GM20431 (cell line): ENCODE data around the gene RIN3.

Experiments
- in situ Hi-C: fragments of 300-500 bp; cut with MseI, MboI; formaldehyde crosslinking; loops from one replicate; pipeline ENCODE4 v1.15.0; 2020; ENCODE audit warnings: low sequenced_read_pairs; ENCODE audit not compliant: unreplicated experiment

The RIN3 gene

GRCh38 chr14:92503756-92504491 is 9.7 kb upstream of the RIN3 start:
- in situ Hi-C loops = no loop called here

GRCh38 chr14:92505826-92506225 is 7.8 kb upstream of the RIN3 start:
- in situ Hi-C loops = no loop called here

- in situ Hi-C loops = no loop called here
These were observed 7.3 kb upstream of the RIN3 start for GRCh38 chr14:92506231-92506630.

GRCh38 chr14:92507174-92507768 is 6.3 kb upstream of the RIN3 start:
- in situ Hi-C loops = no loop called here

GRCh38 chr14:92510972-92511371 is 2.6 kb upstream of the RIN3 start:
- in situ Hi-C loops = no loop called here

DNA sequence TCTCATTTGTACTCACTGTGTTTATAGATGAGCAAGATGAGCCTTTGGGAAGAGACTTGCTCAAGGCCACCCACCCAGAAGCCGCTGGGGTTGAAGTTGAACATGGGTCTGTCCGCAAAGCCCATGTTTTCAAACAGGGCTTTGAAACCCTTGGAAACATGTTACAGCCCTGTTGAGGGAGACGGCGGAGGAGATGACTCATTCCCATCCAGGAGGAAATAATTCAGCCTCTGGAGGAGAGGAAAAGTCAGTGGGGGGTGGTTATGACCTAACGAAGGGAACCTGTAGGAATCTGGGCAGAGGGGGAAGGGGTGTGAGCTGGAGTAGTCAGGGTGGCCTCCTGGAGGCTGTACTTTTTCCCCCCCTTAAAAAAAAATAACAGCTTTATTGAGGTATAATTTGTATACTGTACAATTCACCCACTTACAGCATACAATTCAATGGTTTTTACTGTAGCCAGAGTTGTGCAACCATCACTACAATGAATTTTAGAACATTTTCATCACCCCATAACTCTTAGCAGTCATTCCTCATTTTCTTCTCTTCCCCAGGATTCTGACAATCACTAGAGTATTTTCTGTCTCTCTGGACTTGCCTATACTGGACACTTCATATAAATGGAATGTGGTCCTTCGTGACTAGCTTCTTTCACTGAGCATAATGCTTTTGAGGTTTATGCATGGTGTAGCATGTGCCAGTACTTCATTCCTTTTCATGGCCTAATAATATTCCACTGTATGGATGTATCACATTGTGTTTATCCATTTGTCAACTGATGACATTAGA is 1.9 kb upstream of the RIN3 start:
- in situ Hi-C loops = no loop called here

GRCh38 chr14:92512807-92513203 is 776 bp upstream of the RIN3 start:
- in situ Hi-C loops = no loop called here

GRCh38 chr14:92513966-92514843 is 624 bp downstream of the RIN3 start:
- in situ Hi-C loops = no loop called here

- in situ Hi-C loops = no loop called here
These were observed 1.4 kb downstream of the RIN3 start for GRCh38 chr14:92514844-92515514.

GRCh38 chr14:92515546-92516343 is 2.2 kb downstream of the RIN3 start:
- in situ Hi-C loops = no loop called here

GRCh38 chr14:92516344-92516965 is 2.9 kb downstream of the RIN3 start:
- in situ Hi-C loops = no loop called here

DNA sequence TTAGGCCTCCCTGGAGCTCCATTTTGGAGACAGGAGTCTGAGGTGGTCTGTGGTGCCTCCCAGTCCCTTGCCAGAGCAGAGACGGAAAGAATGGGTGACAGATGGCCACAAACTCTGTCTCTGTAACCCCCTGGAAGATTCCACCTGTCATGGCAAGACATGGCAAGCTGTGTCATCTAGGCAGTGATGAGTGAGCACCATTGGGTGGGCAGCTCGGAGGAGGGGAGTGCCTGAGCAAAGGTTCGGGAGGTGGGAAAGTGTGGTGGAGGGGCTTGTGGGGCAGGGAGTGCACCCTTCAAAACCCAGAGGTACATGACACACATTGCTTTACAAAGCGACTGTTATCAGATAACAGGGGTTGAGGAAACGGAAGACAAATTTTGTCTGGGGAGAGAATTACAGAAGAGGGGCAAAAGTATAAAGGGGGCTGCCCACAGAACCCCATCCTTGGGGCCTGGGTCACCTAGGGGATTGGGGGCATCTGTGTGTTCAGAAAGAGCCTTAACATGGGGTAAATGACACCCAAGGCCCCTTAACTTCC is 3.5 kb downstream of the RIN3 start:
- in situ Hi-C loops = no loop called here

- in situ Hi-C loops = no loop called here
These were observed 4.2 kb downstream of the RIN3 start for GRCh38 chr14:92517761-92518160.

DNA sequence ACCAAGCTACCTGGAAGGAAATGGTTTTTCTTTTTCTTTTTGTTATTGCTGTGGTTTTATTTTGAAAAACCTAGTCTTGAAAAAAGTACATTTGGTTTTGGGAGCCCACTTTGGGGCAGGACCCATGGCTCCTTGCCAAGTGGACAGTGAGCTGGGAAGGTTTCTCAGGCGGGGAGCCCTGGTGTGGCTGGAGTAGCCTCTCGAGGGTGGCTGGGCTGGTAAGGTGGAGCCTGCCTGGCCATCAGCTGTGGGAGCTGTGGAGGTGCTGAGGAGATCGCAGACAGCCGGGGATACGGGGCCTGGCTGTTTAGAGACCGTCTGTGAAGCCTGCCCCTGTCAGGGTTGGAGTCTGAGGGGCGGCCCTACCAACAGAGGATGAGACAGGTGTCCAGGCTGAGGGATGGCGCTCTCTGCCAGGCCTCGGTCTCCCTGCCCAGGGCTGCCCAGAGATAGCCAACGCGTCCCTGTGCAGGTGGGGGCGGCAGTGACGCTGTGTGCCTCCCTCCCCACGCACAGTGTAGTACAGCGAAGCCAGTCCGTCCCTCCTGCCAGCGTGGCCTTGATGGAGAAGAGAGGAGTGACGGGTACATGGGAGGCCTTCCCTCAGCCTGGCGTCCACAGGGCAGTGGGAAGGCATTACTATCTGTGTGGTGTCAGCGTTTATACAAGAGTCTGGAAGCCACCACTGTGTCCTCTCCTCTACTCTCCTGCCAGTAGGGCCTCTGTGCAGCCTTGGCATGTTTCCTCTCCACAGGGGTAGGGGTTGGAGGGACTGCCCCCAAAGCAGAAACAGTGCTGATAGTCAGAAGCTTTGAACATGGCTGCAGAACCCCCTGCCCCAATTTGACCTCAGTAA is 5.9 kb downstream of the RIN3 start:
- in situ Hi-C loops = no loop called here

DNA sequence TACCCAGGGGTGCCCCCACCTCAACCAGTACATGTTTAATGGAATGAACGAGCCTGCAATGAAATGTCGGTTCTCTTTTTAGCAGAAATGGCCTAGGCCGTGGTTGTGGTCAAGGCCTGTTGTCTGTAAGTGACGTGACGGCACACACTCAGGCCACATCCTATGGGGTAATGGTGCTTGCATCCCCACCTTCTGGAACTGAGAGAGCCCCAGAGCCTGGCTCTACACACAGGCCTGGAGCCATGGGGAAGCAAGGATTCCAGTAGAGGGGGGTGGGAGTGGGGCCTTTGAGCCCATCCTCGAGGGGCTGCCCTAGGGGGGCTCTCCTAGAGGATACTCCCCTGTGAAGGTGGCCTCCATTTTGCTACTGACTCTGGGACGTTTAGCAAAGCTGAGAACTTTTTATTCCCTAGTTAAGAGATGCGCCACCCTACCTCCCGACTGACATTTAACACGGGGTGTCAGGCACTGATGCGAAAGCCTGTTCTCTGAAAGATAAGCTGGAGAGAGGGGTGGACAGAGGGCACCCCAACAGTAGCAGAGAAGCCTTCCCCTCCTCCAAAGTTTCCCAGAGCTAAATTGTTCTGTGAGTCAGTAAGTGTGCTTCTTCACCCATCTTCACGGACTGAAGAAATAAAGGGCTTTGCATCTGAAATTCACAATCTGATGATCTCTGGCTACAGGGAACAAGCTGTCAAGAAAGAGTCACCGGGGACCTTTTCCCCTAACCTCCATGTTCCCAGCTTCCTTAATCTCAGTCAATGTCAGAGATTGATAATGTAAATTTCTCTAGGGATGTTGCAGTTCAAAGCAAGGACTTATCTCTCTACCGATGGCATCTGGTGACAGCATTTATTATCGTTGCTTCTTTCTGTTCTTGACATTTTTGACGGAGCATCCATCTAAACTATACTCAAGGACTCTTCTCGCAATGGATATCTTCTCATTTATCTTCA is 6.8 kb downstream of the RIN3 start:
- in situ Hi-C loops = no loop called here

GRCh38 chr14:92521058-92521415 is 7.5 kb downstream of the RIN3 start:
- in situ Hi-C loops = no loop called here
